SH-SY5Y (cell line): ENCODE measurements around the gene CYB5RL.

Experiments used
- GATA2 ChIP-seq: IDR thresholded peaks from 2 replicates; pipeline ENCODE4 v1.6.1; 2011; ENCODE audit warnings: mild to moderate bottlenecking, low read depth, low read length
- GATA3 ChIP-seq: IDR thresholded peaks from 2 replicates; pipeline ENCODE4 v1.6.1; 2011; ENCODE audit warnings: low read depth, mild to moderate bottlenecking, low read length, moderate library complexity

The CYB5RL gene

DNA sequence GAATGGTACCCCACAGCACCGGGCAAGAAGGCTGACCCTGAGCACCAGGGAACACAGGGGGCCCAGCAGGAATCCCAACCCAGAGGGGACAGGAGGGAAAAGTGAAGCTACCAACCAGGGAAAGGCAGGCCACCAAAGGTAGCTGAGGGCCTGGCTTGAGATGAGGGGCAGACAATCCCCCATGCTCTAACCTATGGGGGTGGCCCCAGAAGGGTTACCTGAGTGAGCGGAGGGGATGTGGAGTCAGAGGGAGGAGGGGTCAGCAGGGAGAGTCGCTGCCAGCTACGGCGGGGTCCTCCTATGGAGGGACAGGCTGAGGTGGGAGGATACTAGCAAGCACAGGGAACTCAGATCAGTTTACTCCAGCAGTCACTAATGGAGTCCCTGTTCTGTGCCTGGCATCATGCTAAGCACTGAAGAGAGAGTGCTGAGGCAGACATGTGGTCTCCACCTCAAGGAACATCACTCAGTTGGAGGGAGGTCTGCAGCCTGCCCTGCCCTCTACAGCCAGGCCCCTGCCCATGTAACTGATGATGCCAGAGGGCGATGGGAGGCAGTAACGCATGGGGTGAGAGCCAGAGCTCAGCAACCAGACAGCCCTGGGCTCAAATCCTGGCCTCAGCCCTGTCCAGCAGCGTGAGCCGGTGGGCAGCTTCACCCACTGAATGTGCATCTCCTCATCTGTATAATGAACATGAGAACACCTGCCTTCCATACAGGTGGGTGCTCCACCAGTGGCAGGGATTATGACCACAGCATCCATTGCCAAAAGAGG, 21.3 kb downstream of the CYB5RL start:
- TF ChIP-seq GATA2 (no peak), GATA3 (no peak)

- TF ChIP-seq GATA3 (no peak), GATA2 (no peak)
Observed at GRCh38 chr1:54177726-54178125, 22.1 kb downstream of the CYB5RL start.

GRCh38 chr1:54176621-54177327, 23.1 kb downstream of the CYB5RL start:
- TF ChIP-seq GATA2 = no peak
- TF ChIP-seq GATA3 = no peak

GRCh38 chr1:54174106-54174505, 25.7 kb downstream of the CYB5RL start:
- TF ChIP-seq GATA3 (no peak), GATA2 (no peak)

DNA sequence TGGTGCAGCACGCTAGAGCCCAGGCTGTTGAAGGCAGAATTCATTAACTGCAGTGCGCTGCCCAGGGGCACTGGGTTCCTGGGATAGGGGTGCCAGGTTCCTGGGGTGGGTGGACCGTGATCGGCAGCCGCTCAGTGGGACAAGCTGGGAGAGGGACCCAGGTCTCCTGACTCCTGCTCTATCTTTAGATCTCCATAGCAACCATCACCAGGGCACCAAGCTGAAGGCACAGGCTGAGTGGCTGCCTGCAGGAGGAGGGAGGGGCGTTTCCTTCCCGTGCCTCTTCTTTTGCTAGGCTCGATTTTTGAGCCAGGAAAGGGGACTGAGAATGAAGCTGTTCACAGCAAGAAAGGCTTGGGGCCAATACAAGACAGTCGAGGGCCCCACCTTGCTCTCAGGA, 26.1 kb downstream of the CYB5RL start:
- TF ChIP-seq GATA3 = no peak
- no peak for TF ChIP-seq GATA2

DNA sequence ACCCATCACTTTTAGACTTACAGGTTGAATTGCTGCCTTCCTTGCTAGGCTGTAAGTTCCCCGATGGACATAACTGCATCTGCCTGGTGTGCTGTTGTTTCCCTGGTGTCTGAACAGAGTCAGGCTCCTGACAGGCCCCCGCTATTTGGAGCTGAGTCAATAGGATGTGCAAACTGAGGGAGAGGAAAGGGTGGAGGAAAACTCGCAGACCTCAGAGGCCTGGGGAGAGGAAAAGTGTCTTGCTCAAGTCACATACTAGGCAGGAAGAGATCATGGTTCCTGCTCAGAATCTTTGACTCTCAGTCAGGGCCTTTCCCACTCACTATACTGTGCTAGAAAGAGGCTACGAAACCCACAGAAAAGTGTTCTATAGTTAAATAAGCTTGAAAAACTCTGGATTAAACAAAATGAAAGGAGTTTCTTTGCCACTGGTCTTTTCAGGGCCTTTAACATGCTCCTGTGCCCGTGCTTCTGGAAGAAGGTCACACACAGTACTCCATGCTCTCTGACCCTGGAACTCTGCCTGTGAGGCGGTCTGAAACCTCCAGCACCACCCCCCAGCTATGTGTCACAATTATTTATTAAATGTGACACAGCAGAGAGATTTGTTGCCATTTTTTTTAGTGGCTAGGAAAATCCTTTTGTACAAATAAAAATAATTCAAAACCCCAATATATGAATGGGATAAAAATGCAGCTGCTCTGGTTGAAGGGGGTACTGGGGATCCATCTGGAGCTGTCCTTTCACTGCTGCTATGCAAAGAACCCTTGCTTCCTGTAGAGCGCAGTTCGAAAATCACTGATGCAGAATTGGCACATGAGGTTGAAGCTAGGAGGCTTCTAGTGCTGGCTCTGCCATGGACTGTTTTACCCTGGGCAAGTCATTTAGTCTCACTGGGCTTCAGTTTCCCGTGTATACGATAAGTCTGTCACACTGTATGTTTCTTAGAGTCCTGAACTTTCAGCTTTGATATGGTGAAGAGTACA, 26.9 kb downstream of the CYB5RL start:
- TF ChIP-seq GATA3 (no peak), GATA2 (no peak)

DNA sequence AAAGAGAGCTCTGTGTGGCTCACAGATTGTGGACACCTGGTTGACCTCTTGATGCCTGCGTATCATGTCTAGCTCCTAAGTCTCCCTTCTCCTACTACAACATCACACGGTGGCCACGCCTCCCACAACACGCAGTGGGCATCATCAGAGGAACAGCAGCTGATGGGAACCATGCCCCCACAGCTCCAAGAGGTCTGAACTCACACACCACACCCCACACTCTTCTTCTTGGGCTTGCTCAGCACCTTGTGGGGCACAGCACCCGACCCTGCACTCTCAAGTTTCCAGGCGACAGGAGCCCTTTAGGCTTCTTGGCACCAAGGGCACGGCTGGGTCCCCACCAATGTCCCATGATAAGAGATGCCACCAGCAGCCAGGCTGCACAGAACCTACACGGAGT, 28.2 kb downstream of the CYB5RL start:
- TF ChIP-seq GATA3 (no peak), GATA2 (no peak)

GRCh38 chr1:54171016-54171415, 28.8 kb downstream of the CYB5RL start:
- no peak for TF ChIP-seq GATA2
- TF ChIP-seq GATA3 = no peak

DNA sequence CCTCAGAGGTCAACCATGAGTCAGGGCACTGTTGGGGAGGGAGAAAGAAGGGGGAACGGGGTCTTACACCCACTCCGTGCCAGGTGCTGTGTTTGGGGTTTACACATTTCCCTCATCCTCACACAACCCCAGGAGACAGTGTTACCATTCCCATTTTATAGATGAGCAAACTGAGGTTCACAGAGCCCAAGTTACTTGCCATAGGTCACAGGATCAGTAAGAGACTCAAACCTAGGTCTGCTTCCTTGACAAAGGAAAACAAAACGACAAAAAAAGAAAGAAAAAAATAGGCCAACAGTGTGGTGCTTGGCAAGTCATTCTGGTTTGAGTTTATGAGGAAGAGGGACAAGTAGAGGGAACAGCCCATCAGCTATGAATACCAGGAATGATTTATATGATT, 30.8 kb downstream of the CYB5RL start:
- no peak for TF ChIP-seq GATA2
- TF ChIP-seq GATA3 = no peak

GRCh38 chr1:54168206-54168965, 31.4 kb downstream of the CYB5RL start:
- no peak for TF ChIP-seq GATA3
- no peak for TF ChIP-seq GATA2

DNA sequence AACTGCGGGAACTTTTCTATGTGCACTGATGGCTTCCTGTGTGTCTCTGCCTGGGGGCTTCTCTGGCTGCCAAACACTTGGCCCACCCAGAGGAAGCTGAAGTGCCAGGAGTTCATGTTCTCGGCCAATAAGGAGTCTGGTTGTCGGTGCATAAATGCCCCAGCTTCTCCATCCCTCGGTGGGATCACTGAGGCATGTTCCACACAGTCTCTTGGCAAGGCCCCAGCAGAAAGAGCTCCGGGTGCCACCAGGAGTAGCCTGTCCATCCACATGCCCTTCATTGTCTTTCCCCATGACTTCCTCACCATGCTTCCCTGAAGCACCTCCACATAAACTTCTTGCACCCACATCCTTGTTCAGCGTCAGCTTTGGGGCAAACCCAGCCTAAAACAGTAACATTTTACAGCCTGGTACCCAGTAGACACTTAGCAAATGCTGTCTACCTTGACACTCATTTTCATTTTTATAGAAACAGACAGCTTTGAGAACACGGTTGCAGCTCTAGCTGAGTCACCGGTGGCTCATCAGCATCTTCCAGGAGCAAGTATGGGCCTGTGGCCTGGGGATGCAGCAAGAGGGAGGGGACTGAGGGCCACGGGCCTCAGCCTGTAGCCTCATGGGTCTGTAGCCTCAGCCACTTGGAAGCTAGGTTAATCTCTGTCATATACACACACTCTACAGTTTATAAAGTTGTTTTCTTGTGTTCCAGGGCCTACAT, 32.2 kb downstream of the CYB5RL start:
- TF ChIP-seq GATA3 (no peak), GATA2 (no peak)

- TF ChIP-seq GATA2 = no peak
- no peak for TF ChIP-seq GATA3
Observed at GRCh38 chr1:54165146-54165545, 34.7 kb downstream of the CYB5RL start.

DNA sequence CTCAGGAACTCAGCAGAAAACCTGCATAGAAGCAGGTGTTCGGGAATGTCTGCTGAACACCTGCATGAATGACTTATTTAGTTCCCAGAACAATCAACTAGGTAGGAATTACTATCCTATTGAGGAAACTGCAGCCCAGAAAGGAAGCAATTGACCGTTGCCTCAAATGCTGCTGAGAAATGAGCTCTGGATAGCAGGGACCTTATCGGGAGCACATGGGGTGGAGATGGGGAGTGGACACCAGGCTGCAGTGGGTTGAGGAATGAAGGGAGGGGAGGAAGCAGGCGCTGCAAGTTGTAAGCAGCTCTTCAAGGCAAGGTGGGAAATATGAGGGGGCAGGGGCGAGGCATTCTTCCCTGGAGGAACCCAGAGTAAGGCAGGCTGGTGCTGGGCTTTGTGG, 36.3 kb downstream of the CYB5RL start:
- TF ChIP-seq GATA3 (no peak), GATA2 (no peak)
